ENCODE data around the gene NPHP4.

NPHP4 gene

GRCh38 chr1:5830771-5831599, 161.2 kb downstream of the NPHP4 start:
- H3K36me3 ChIP-seq (ENCODE audit: insufficient read depth, low read depth, low read length): no peaks in the 10 kb centered on the region
- H3K4me1 ChIP-seq (ENCODE audit: insufficient read depth, low read length): peaks cover 11% of the 10 kb centered on the region; the same call in 1 of the 2 replicates
- H3K27me3 ChIP-seq (ENCODE audit: insufficient read depth, low read length): peaks cover 7% of the 10 kb centered on the region; the same call in 1 of the 2 replicates
- no peak overlapping the region for H3K27ac ChIP-seq (ENCODE audit: low read length)
- peak overlapping the region; percentile 63; the same call in 1 of the 2 replicates for H3K9ac ChIP-seq (ENCODE audit: low read depth, low read length)
- H3K4me3 ChIP-seq (ENCODE audit: low read length): no peak overlapping the region
- no peaks in the 10 kb centered on the region for H3K9me3 ChIP-seq (ENCODE audit: insufficient read depth, low read depth, low read length)

DNA sequence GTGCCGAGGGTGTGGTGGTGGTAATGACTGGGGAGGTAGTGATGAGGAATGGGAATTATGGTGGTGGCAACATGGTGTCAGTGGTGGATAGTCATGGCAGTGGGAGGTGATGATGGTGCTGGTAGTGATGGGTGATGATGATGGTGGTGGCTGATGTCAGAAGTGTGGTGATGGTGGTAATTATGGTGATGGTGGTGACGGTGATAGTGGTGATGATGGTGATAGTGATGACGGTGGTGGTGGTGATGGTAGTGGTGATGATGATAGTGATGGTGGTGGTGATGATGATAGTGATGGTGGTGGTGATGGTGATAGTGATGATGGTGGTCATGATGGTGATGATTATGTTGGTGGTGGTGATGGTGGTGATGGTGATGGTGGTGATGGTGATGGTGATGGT, 162.8 kb downstream of the NPHP4 start:
- Histone ChIP-seq H3K4me3 (ENCODE audit: low read length) (no peak overlapping the region), H3K36me3 (ENCODE audit: insufficient read depth, low read depth, low read length) (no peaks in the 10 kb centered on the region), H3K9me3 (ENCODE audit: insufficient read depth, low read depth, low read length) (no peaks in the 10 kb centered on the region), H3K9ac (ENCODE audit: low read depth, low read length) (no peak overlapping the region), H3K4me1 (ENCODE audit: insufficient read depth, low read length) (peaks cover 11% of the 10 kb centered on the region; the same call in 1 of the 2 replicates), H3K27me3 (ENCODE audit: insufficient read depth, low read length) (peaks cover 7% of the 10 kb centered on the region; the same call in 1 of the 2 replicates), H3K27ac (ENCODE audit: low read length) (no peak overlapping the region)

DNA sequence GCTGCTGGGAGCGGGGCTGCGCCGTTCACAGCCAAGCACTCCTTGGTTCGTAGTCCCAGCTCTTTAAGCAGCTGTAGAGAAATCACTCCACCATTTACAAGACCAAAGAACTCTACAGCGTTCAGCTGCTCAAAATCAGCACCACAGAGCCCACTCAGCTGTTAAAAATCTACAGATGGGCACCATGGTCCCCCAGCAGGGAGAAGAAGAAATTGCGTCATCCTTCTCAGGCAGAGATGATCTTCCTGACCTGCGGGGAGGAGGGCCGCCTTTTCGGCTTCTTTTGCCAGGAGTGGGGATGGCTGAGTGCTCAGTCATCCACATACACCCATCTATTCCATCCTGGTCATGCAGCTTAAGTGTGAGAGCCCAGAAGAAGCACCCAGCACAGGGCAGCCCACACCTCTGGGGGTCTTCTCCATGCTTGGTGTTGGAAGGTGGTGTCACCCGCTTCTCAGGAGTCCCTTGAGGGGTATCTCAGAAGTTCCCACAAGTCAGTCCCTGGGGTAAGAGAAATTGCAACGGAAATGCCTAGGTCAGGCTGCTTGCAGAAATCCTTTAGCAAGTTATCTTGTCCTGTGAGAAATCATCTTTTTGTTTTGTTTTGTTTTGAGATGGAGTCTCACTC, 163.8 kb downstream of the NPHP4 start:
- Histone ChIP-seq H3K9me3 (ENCODE audit: insufficient read depth, low read depth, low read length) (no peaks in the 10 kb centered on the region), H3K36me3 (ENCODE audit: insufficient read depth, low read depth, low read length) (no peaks in the 10 kb centered on the region), H3K27ac (ENCODE audit: low read length) (no peak overlapping the region), H3K27me3 (ENCODE audit: insufficient read depth, low read length) (peaks cover 7% of the 10 kb centered on the region; the same call in 1 of the 2 replicates), H3K4me1 (ENCODE audit: insufficient read depth, low read length) (peaks cover 11% of the 10 kb centered on the region; the same call in 1 of the 2 replicates), H3K9ac (ENCODE audit: low read depth, low read length) (no peak overlapping the region), H3K4me3 (ENCODE audit: low read length) (no peak overlapping the region)

DNA sequence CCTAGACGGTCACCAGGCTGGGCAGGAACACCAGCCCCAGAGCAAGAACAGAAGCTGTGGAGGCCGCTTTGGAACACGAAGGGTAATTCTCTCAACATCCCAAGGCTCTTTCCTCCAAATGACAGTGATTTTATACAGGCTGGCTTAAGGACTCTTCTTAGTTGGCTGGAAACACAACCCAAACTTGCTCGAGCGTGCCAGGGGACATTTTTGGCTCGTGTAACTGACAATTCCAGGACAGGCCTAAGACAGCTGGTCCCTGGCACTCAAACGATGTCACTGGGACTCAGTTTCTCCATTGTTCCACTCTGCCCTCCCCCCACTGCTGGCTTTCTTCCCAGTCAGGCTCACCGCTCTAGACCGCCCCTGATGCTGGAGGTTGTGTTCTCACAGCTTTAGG, 164.7 kb downstream of the NPHP4 start:
- Histone ChIP-seq H3K9ac (ENCODE audit: low read depth, low read length) (no peak overlapping the region), H3K4me3 (ENCODE audit: low read length) (no peak overlapping the region), H3K9me3 (ENCODE audit: insufficient read depth, low read depth, low read length) (no peaks in the 10 kb centered on the region), H3K27ac (ENCODE audit: low read length) (no peak overlapping the region), H3K4me1 (ENCODE audit: insufficient read depth, low read length) (peaks cover 8% of the 10 kb centered on the region; the same call in 1 of the 2 replicates), H3K36me3 (ENCODE audit: insufficient read depth, low read depth, low read length) (no peaks in the 10 kb centered on the region), H3K27me3 (ENCODE audit: insufficient read depth, low read length) (peaks cover 7% of the 10 kb centered on the region; the same call in 1 of the 2 replicates)

GRCh38 chr1:5826601-5827000, 165.6 kb downstream of the NPHP4 start:
- Histone ChIP-seq H3K9me3 (ENCODE audit: insufficient read depth, low read depth, low read length) (no peaks in the 10 kb centered on the region), H3K9ac (ENCODE audit: low read depth, low read length) (no peak overlapping the region), H3K36me3 (ENCODE audit: insufficient read depth, low read depth, low read length) (no peaks in the 10 kb centered on the region), H3K27me3 (ENCODE audit: insufficient read depth, low read length) (peaks cover 7% of the 10 kb centered on the region; the same call in 1 of the 2 replicates), H3K27ac (ENCODE audit: low read length) (no peak overlapping the region), H3K4me3 (ENCODE audit: low read length) (no peak overlapping the region), H3K4me1 (ENCODE audit: insufficient read depth, low read length) (peaks cover 3% of the 10 kb centered on the region; the same call in 1 of the 2 replicates)

- Histone ChIP-seq H3K27ac (ENCODE audit: low read length) (no peak overlapping the region), H3K4me1 (ENCODE audit: insufficient read depth, low read length) (no peaks in the 10 kb centered on the region), H3K4me3 (ENCODE audit: low read length) (no peak overlapping the region), H3K27me3 (ENCODE audit: insufficient read depth, low read length) (no peaks in the 10 kb centered on the region), H3K9me3 (ENCODE audit: insufficient read depth, low read depth, low read length) (no peaks in the 10 kb centered on the region), H3K36me3 (ENCODE audit: insufficient read depth, low read depth, low read length) (no peaks in the 10 kb centered on the region), H3K9ac (ENCODE audit: low read depth, low read length) (no peak overlapping the region)
Measured at GRCh38 chr1:5822726-5823125, 169.5 kb downstream of the NPHP4 start.

DNA sequence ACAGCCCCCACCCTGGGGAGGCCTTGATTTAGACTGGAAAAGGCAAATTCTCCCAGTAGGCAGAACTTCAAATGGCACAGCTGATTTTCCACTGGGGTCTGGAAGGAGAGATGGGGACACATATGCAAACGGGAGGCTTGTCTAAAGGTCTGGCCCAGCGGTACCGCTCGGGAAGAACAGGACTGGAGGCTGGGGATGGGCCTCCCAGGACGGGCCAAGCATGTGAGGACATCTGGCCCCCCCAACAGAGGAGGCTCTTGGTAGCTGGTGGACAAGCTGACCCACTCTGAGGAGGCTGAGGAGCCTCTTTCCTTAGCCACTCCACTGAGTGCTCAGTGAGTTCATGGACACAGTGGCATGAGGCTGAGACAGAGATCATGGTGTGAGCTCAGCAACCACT, 170.0 kb downstream of the NPHP4 start:
- H3K4me1 ChIP-seq (ENCODE audit: insufficient read depth, low read length): no peaks in the 10 kb centered on the region
- H3K4me3 ChIP-seq (ENCODE audit: low read length): no peak overlapping the region
- H3K27me3 ChIP-seq (ENCODE audit: insufficient read depth, low read length): no peaks in the 10 kb centered on the region
- H3K9ac ChIP-seq (ENCODE audit: low read depth, low read length): no peak overlapping the region
- no peaks in the 10 kb centered on the region for H3K9me3 ChIP-seq (ENCODE audit: insufficient read depth, low read depth, low read length)
- no peak overlapping the region for H3K27ac ChIP-seq (ENCODE audit: low read length)
- no peaks in the 10 kb centered on the region for H3K36me3 ChIP-seq (ENCODE audit: insufficient read depth, low read depth, low read length)

- Histone ChIP-seq H3K4me3 (ENCODE audit: low read length) (no peak overlapping the region), H3K9me3 (ENCODE audit: insufficient read depth, low read depth, low read length) (no peaks in the 10 kb centered on the region), H3K27ac (ENCODE audit: low read length) (no peak overlapping the region), H3K9ac (ENCODE audit: low read depth, low read length) (no peak overlapping the region), H3K4me1 (ENCODE audit: insufficient read depth, low read length) (no peaks in the 10 kb centered on the region), H3K36me3 (ENCODE audit: insufficient read depth, low read depth, low read length) (no peaks in the 10 kb centered on the region), H3K27me3 (ENCODE audit: insufficient read depth, low read length) (no peaks in the 10 kb centered on the region)
Measured at GRCh38 chr1:5821540-5822176, 170.6 kb downstream of the NPHP4 start.

GRCh38 chr1:5820026-5820421, 172.2 kb downstream of the NPHP4 start:
- H3K4me1 ChIP-seq (ENCODE audit: insufficient read depth, low read length): no peaks in the 10 kb centered on the region
- H3K27ac ChIP-seq (ENCODE audit: low read length): no peak overlapping the region
- H3K9me3 ChIP-seq (ENCODE audit: insufficient read depth, low read depth, low read length): no peaks in the 10 kb centered on the region
- no peak overlapping the region for H3K4me3 ChIP-seq (ENCODE audit: low read length)
- no peaks in the 10 kb centered on the region for H3K36me3 ChIP-seq (ENCODE audit: insufficient read depth, low read depth, low read length)
- no peaks in the 10 kb centered on the region for H3K27me3 ChIP-seq (ENCODE audit: insufficient read depth, low read length)
- no peak overlapping the region for H3K9ac ChIP-seq (ENCODE audit: low read depth, low read length)

- Histone ChIP-seq H3K27ac (ENCODE audit: low read length) (no peak overlapping the region), H3K9ac (ENCODE audit: low read depth, low read length) (no peak overlapping the region), H3K36me3 (ENCODE audit: insufficient read depth, low read depth, low read length) (no peaks in the 10 kb centered on the region), H3K27me3 (ENCODE audit: insufficient read depth, low read length) (no peaks in the 10 kb centered on the region), H3K4me1 (ENCODE audit: insufficient read depth, low read length) (no peaks in the 10 kb centered on the region), H3K9me3 (ENCODE audit: insufficient read depth, low read depth, low read length) (no peaks in the 10 kb centered on the region), H3K4me3 (ENCODE audit: low read length) (no peak overlapping the region)
Measured at GRCh38 chr1:5819391-5820025, 172.7 kb downstream of the NPHP4 start.

GRCh38 chr1:5818755-5819154, 173.5 kb downstream of the NPHP4 start:
- Histone ChIP-seq H3K4me1 (ENCODE audit: insufficient read depth, low read length) (no peaks in the 10 kb centered on the region), H3K9me3 (ENCODE audit: insufficient read depth, low read depth, low read length) (no peaks in the 10 kb centered on the region), H3K27ac (ENCODE audit: low read length) (no peak overlapping the region), H3K9ac (ENCODE audit: low read depth, low read length) (no peak overlapping the region), H3K27me3 (ENCODE audit: insufficient read depth, low read length) (no peaks in the 10 kb centered on the region), H3K36me3 (ENCODE audit: insufficient read depth, low read depth, low read length) (no peaks in the 10 kb centered on the region), H3K4me3 (ENCODE audit: low read length) (no peak overlapping the region)
